Ishikawa (cell line): ENCODE measurements around the gene PIK3C2G.

ENCODE experiments used
- CEBPB ChIP-seq: IDR thresholded peaks from 2 replicates; pipeline ENCODE4 v1.6.1; 2012
- CREB1 ChIP-seq: IDR thresholded peaks from 2 replicates; pipeline ENCODE4 v1.6.1; 2012; ENCODE audit warnings: low read depth
- EP300 ChIP-seq: IDR thresholded peaks from 2 replicates; pipeline ENCODE4 v1.6.1; 2012; ENCODE audit warnings: borderline replicate concordance
- FOXM1 ChIP-seq: IDR thresholded peaks from 2 replicates; pipeline ENCODE4 v1.6.1; 2012; ENCODE audit warnings: low read depth, borderline replicate concordance
- NFIC ChIP-seq: IDR thresholded peaks from 2 replicates; pipeline ENCODE4 v1.6.1; 2012
- TEAD4 ChIP-seq: IDR thresholded peaks from 2 replicates; pipeline ENCODE4 v1.6.1; 2012
- TF ChIP-seq, protein P1 (sequence below): IDR thresholded peaks from 2 replicates; pipeline ENCODE4 v1.6.1; 2012
- TF ChIP-seq, protein P2 (sequence below): IDR thresholded peaks from 2 replicates; pipeline ENCODE4 v1.6.1; 2012; ENCODE audit warnings: low read depth, mild to moderate bottlenecking
- TF ChIP-seq, protein P3 (sequence below): IDR thresholded peaks from 2 replicates; pipeline ENCODE4 v1.6.1; 2012

DNA sequence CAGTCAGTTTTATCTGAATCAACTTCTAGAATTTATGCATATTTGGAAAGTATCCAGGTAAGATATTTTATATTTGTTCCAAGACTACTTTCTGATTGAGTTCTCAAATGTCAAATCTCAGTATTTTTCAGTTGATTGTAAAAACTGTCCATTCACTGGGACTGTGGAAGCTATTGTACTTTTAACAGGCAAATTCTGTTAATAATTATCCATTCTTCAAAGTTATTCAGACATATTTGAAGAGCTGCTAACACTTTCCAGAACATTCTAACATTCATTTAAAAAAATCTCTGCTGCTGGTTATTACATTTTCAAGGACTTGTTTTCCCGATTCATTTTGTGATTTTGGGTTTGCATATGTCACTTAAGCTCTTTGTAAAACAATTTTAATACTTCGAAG lies 59.7 kb downstream of the PIK3C2G start:
- TF ChIP-seq, protein P1, sequence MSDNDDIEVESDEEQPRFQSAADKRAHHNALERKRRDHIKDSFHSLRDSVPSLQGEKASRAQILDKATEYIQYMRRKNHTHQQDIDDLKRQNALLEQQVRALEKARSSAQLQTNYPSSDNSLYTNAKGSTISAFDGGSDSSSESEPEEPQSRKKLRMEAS, result no peak
- TF ChIP-seq TEAD4, result no peak
- no peak for TF ChIP-seq EP300
- TF ChIP-seq CEBPB, result no peak
- TF ChIP-seq, protein P2, sequence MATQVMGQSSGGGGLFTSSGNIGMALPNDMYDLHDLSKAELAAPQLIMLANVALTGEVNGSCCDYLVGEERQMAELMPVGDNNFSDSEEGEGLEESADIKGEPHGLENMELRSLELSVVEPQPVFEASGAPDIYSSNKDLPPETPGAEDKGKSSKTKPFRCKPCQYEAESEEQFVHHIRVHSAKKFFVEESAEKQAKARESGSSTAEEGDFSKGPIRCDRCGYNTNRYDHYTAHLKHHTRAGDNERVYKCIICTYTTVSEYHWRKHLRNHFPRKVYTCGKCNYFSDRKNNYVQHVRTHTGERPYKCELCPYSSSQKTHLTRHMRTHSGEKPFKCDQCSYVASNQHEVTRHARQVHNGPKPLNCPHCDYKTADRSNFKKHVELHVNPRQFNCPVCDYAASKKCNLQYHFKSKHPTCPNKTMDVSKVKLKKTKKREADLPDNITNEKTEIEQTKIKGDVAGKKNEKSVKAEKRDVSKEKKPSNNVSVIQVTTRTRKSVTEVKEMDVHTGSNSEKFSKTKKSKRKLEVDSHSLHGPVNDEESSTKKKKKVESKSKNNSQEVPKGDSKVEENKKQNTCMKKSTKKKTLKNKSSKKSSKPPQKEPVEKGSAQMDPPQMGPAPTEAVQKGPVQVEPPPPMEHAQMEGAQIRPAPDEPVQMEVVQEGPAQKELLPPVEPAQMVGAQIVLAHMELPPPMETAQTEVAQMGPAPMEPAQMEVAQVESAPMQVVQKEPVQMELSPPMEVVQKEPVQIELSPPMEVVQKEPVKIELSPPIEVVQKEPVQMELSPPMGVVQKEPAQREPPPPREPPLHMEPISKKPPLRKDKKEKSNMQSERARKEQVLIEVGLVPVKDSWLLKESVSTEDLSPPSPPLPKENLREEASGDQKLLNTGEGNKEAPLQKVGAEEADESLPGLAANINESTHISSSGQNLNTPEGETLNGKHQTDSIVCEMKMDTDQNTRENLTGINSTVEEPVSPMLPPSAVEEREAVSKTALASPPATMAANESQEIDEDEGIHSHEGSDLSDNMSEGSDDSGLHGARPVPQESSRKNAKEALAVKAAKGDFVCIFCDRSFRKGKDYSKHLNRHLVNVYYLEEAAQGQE, result no peak
- no peak for TF ChIP-seq CREB1
- TF ChIP-seq, protein P3, sequence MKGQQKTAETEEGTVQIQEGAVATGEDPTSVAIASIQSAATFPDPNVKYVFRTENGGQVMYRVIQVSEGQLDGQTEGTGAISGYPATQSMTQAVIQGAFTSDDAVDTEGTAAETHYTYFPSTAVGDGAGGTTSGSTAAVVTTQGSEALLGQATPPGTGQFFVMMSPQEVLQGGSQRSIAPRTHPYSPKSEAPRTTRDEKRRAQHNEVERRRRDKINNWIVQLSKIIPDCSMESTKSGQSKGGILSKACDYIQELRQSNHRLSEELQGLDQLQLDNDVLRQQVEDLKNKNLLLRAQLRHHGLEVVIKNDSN, result no peak
- TF ChIP-seq NFIC, result no peak
- TF ChIP-seq FOXM1, result no peak
